ENCODE measurements around the gene COL23A1.

Gene COL23A1

GRCh38 chr5:178477802-178478201, 112.4 kb downstream of the COL23A1 start:
- H3K4me3 ChIP-seq (ENCODE audit: low read depth, low read length): no peak overlapping the region
- H3K36me3 ChIP-seq (ENCODE audit: control insufficient read depth in 2 of 2, insufficient read depth in 1 of 2, low read length in 2 of 2): no peaks in the 10 kb centered on the region
- no peaks in the 10 kb centered on the region for H3K4me1 ChIP-seq (ENCODE audit: control insufficient read depth, insufficient read depth, low read length)
- CTCF ChIA-PET: no interaction called here
- H3K27ac ChIP-seq (ENCODE audit: extremely low read depth, low read depth, low read length): no peak overlapping the region
- POLR2A ChIA-PET: no interaction called here
- no peak for TF ChIP-seq ZNF202 (tag by site-specific recombination; IDR thresholded peaks at IDR 0.05; ENCODE audit: borderline replicate concordance)
- no peak for TF ChIP-seq ZNF76 (tag by site-specific recombination; IDR thresholded peaks at IDR 0.05; ENCODE audit: borderline replicate concordance, low read depth)
- no peaks in the 10 kb centered on the region for H3K9me3 ChIP-seq (ENCODE audit: control insufficient read depth, insufficient read depth, low read depth, low read length)

GRCh38 chr5:178476972-178477754, 113.0 kb downstream of the COL23A1 start:
- ChIA-PET POLR2A (no interaction called here), CTCF (interaction anchor here (0.5 to 1.0 kb wide), 2 partner anchors 16 to 30 kb away, joined by 3 to 4 read pairs; no protein-coding TSS in a partner anchor)
- Histone ChIP-seq H3K4me3 (ENCODE audit: low read depth, low read length) (no peak overlapping the region), H3K4me1 (ENCODE audit: control insufficient read depth, insufficient read depth, low read length) (no peaks in the 10 kb centered on the region), H3K36me3 (ENCODE audit: control insufficient read depth in 2 of 2, insufficient read depth in 1 of 2, low read length in 2 of 2) (no peaks in the 10 kb centered on the region), H3K9me3 (ENCODE audit: control insufficient read depth, insufficient read depth, low read depth, low read length) (no peaks in the 10 kb centered on the region), H3K27ac (ENCODE audit: extremely low read depth, low read depth, low read length) (no peak overlapping the region)
- TF ChIP-seq, protein P1, sequence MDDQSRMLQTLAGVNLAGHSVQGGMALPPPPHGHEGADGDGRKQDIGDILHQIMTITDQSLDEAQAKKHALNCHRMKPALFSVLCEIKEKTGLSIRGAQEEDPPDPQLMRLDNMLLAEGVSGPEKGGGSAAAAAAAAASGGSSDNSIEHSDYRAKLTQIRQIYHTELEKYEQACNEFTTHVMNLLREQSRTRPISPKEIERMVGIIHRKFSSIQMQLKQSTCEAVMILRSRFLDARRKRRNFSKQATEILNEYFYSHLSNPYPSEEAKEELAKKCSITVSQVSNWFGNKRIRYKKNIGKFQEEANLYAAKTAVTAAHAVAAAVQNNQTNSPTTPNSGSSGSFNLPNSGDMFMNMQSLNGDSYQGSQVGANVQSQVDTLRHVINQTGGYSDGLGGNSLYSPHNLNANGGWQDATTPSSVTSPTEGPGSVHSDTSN (CRISPR knock-in tag; IDR thresholded peaks at IDR 0.05): no peak
- no peak for TF ChIP-seq ZNF391 (tag by site-specific recombination; IDR thresholded peaks at IDR 0.05; ENCODE audit: borderline replicate concordance, low read depth)
- no peak for TF ChIP-seq ZNF48 (tag by site-specific recombination; IDR thresholded peaks at IDR 0.05)
- no peak for TF ChIP-seq SCRT2 (tag by site-specific recombination; IDR thresholded peaks at IDR 0.05)
- TF ChIP-seq, protein P2, sequence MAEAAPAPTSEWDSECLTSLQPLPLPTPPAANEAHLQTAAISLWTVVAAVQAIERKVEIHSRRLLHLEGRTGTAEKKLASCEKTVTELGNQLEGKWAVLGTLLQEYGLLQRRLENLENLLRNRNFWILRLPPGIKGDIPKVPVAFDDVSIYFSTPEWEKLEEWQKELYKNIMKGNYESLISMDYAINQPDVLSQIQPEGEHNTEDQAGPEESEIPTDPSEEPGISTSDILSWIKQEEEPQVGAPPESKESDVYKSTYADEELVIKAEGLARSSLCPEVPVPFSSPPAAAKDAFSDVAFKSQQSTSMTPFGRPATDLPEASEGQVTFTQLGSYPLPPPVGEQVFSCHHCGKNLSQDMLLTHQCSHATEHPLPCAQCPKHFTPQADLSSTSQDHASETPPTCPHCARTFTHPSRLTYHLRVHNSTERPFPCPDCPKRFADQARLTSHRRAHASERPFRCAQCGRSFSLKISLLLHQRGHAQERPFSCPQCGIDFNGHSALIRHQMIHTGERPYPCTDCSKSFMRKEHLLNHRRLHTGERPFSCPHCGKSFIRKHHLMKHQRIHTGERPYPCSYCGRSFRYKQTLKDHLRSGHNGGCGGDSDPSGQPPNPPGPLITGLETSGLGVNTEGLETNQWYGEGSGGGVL (tag by site-specific recombination; IDR thresholded peaks at IDR 0.05): no peak
- no peak for TF ChIP-seq BCL11A (tag by site-specific recombination; IDR thresholded peaks at IDR 0.05; ENCODE audit: low read depth)
- no peak for TF ChIP-seq ZNF571 (tag by site-specific recombination; IDR thresholded peaks at IDR 0.05)
- no peak for TF ChIP-seq ZNF555 (tag by site-specific recombination; conservative IDR thresholded peaks at IDR 0.05)
- TF ChIP-seq ZNF416 (tag by site-specific recombination; IDR thresholded peaks at IDR 0.05): no peak
- TF ChIP-seq ZNF530 (tag by site-specific recombination; IDR thresholded peaks at IDR 0.05; ENCODE audit: low read depth): no peak
- no peak for TF ChIP-seq ZNF121 (tag by site-specific recombination; IDR thresholded peaks at IDR 0.05)
- no peak for TF ChIP-seq PATZ1 (tag by site-specific recombination; IDR thresholded peaks at IDR 0.05)

DNA sequence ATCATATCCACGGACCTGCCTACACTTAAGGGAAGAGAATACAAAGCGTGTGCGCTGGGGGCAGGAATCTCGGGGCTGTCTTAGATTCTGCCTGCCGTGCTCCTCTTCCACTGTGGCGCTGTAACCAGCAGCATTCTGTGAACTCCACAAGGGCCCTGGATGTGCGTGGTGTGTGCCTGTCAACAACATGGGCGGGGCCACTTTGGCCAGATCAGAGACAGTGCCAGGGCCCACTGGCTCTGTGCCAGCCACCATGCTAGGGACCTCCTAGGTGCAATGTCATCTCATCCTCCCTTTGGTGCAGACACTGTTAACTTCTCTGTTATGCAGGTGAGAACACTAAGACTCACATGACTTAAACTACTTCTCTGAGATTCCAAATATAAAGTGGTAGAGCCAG, 113.7 kb downstream of the COL23A1 start:
- ChIA-PET CTCF (interaction anchor here (0.5 to 1.0 kb wide), 2 partner anchors 15 to 30 kb away, joined by 3 to 4 read pairs; no protein-coding TSS in a partner anchor), POLR2A (no interaction called here)
- H3K9me3 ChIP-seq (ENCODE audit: control insufficient read depth, insufficient read depth, low read depth, low read length): no peaks in the 10 kb centered on the region
- no peak overlapping the region for H3K4me3 ChIP-seq (ENCODE audit: low read depth, low read length)
- no peaks in the 10 kb centered on the region for H3K4me1 ChIP-seq (ENCODE audit: control insufficient read depth, insufficient read depth, low read length)
- TF ChIP-seq ZNF677 (tag by site-specific recombination; IDR thresholded peaks at IDR 0.05): no peak
- TF ChIP-seq ZBTB6 (tag by site-specific recombination; IDR thresholded peaks at IDR 0.05): no peak
- TF ChIP-seq ZNF629 (tag by site-specific recombination; IDR thresholded peaks at IDR 0.05): no peak
- TF ChIP-seq ZNF155 (tag by site-specific recombination; IDR thresholded peaks at IDR 0.05): no peak
- H3K27ac ChIP-seq (ENCODE audit: extremely low read depth, low read depth, low read length): no peak overlapping the region
- H3K36me3 ChIP-seq (ENCODE audit: control insufficient read depth in 2 of 2, insufficient read depth in 1 of 2, low read length in 2 of 2): no peaks in the 10 kb centered on the region

Data from HEK293 (cell line).